Erythroblast (primary cell): ENCODE data around the gene MRPL32.

Experiments
- GATA1 ChIP-seq: IDR thresholded peaks from 2 replicates; pipeline ENCODE4 v1.6.1; 2011; ENCODE audit warnings: low read depth, mild to moderate bottlenecking, control low read depth, low read length, moderate library complexity
- POLR2A ChIP-seq: IDR thresholded peaks from 2 replicates; pipeline ENCODE4 v1.6.1; 2011; ENCODE audit warnings: mild to moderate bottlenecking, low read length

DNA sequence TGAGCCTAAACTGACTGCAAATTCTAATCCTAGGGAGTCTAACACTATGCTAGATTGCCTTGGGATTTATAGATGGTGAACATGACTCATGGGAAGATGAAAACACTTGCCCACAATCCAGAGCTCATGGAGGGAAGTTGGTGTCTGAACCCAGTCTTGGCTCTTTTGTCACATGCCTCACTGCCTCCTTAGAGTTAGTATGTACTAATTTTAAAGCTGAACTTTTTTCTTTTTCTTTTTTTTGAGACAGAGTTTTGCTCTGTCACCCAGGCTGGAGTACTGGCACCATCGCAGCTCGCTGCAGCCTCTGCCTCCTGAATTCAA is 14.4 kb downstream of the MRPL32 start:
- TF ChIP-seq POLR2A (no peak), GATA1 (no peak)
